Endothelial cell (in vitro differentiated cells): ENCODE measurements around the gene SLC25A17. TPM values are rescaled to one million over a fixed set of nuclear protein-coding genes. Genes with fewer than 3 reads are reported as not detected.

ENCODE experiments used
- DNase-seq: peaks from one replicate; pipeline ENCODE4 v3.0.0; 2021; ENCODE audit warnings: low spot score
- H3K27ac Mint-ChIP-seq: one replicate; pipeline ENCODE4 v1.8.0; 2021; ENCODE audit warnings: mixed read lengths, inconsistent platforms; ENCODE audit not compliant: unreplicated experiment
- H3K27me3 Mint-ChIP-seq: one replicate; pipeline ENCODE4 v1.8.0; 2021; ENCODE audit warnings: mild to moderate bottlenecking, moderate library complexity, mixed read lengths, inconsistent platforms; ENCODE audit not compliant: unreplicated experiment
- H3K36me3 Mint-ChIP-seq: one replicate; pipeline ENCODE4 v1.8.0; 2021; ENCODE audit warnings: mild to moderate bottlenecking, low read depth, mixed read lengths, inconsistent platforms; ENCODE audit not compliant: unreplicated experiment
- H3K4me1 Mint-ChIP-seq: one replicate; pipeline ENCODE4 v1.8.0; 2021; ENCODE audit warnings: mild to moderate bottlenecking, mixed read lengths, inconsistent platforms; ENCODE audit not compliant: unreplicated experiment
- H3K4me3 Mint-ChIP-seq: one replicate; pipeline ENCODE4 v1.8.0; 2021; ENCODE audit warnings: mild to moderate bottlenecking, mixed read lengths, inconsistent platforms; ENCODE audit not compliant: unreplicated experiment
- H3K9me3 Mint-ChIP-seq: one replicate; pipeline ENCODE4 v1.8.0; 2021; ENCODE audit warnings: mixed read lengths, inconsistent platforms; ENCODE audit not compliant: unreplicated experiment
- CTCF ChIP-seq: fragments of 200-600 bp; sonication (generic); IDR thresholded peaks from one replicate; pipeline ENCODE4 v1.5.0; 2021; ENCODE audit warnings: antibody characterized with exemption; ENCODE audit not compliant: unreplicated experiment
- total RNA-seq: library from RNA; stranded (reverse); fragmentation: NEBNext Ultra II Directional; extraction: Animal tissue kit (Norgen Biotek cat#: 25700); gene quantifications from one replicate; pipeline ENCODE4 v1.2.1, GENCODE V29; 2021; ENCODE audit not compliant: unreplicated experiment

SLC25A17 gene
- total RNA-seq, 1 donor from 2014 or later, result 18.1 TPM

DNA sequence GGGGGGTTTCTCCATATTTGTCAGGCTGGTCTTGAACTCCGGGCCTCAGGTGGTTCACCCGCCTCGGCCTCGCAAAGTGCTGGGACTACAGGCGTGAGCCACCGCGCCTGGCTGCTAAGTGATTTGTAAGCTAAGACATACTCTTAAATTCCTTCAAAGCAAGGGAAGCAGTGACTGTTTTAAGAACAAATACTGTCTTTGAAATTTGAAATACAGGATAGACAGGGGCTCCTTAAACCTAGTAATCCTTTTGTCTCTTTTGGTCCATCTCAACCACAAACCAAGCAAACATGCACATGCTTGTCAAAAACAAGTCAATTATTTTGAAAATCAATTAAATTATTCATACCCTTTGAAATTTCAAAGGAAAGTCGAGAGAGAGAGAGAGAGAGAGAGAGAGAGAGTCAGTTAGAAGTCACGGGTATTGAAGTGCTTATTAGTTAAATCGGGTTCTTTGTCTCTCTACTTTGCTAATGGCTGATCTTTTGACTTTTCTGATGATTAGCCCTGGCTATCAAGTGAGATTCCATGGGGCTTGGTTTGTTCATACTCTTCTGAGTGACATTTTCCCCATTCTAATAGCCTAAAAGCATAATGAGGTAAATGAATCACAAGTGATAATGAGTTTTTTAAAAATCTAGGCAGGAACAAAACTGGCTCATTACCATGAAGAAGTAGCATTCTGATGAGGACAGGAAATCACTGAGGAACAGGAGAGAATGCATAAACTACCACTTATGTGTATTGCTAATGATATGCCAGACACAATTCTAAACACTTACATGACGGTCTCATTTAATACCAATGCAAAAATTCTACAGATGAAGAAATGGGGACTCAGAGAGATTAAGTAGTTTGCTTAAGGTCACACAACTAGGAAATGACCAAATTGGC, 91.8 kb downstream of the SLC25A17 start:
- DNase-seq, result no peak
- H3K9me3 Mint-ChIP-seq, result no peaks in the 10 kb centered on the region
- no peak overlapping the region for H3K27ac Mint-ChIP-seq
- H3K36me3 Mint-ChIP-seq, result no peaks in the 10 kb centered on the region
- H3K27me3 Mint-ChIP-seq, result no peaks in the 10 kb centered on the region
- no peak overlapping the region for H3K4me3 Mint-ChIP-seq
- peaks cover 14% of the 10 kb centered on the region for H3K4me1 Mint-ChIP-seq
- no peak for TF ChIP-seq CTCF

DNA sequence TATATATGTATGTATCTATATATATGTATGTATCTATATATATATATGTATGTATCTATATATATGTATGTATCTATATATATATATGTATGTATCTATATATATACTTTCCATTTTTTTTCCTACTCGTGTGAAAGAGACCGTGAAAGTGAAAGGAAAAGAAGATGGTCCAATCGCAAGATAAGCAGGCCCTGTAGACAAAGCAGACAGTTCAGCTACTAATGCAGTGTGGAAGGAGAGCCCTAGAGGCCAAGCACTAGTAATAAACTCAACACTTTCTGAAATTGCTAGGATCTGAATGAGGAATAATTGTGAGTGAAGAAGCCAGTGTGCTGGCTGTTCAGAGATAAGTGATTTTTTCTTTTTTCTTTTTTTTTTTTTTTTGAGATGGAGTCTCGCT, 92.6 kb downstream of the SLC25A17 start:
- Mint-ChIP-seq H3K27ac (no peak overlapping the region), H3K4me3 (no peak overlapping the region), H3K4me1 (peaks cover 10% of the 10 kb centered on the region), H3K9me3 (no peaks in the 10 kb centered on the region), H3K27me3 (no peaks in the 10 kb centered on the region), H3K36me3 (no peaks in the 10 kb centered on the region)
- TF ChIP-seq CTCF, result no peak
- DNase-seq, result no peak

GRCh38 chr22:40723396-40723933, 95.7 kb downstream of the SLC25A17 start:
- Mint-ChIP-seq H3K4me1 (peaks cover 13% of the 10 kb centered on the region), H3K27me3 (no peaks in the 10 kb centered on the region), H3K27ac (no peak overlapping the region), H3K4me3 (no peak overlapping the region), H3K36me3 (no peaks in the 10 kb centered on the region), H3K9me3 (no peaks in the 10 kb centered on the region)
- no peak for TF ChIP-seq CTCF
- DNase-seq, result no peak

- no peak overlapping the region for H3K4me3 Mint-ChIP-seq
- no peak for DNase-seq
- H3K27me3 Mint-ChIP-seq, result no peaks in the 10 kb centered on the region
- no peak for TF ChIP-seq CTCF
- H3K4me1 Mint-ChIP-seq, result peaks cover 9% of the 10 kb centered on the region
- no peaks in the 10 kb centered on the region for H3K9me3 Mint-ChIP-seq
- no peaks in the 10 kb centered on the region for H3K36me3 Mint-ChIP-seq
- H3K27ac Mint-ChIP-seq, result no peak overlapping the region
These were observed 97.9 kb downstream of the SLC25A17 start for GRCh38 chr22:40721266-40721665.
